CD4-positive, alpha-beta T cell treated with Interleukin-2 at 100 ng/mL for 4 hours (primary cell): ENCODE data around the gene ROR1.

Source experiments
- DNase-seq: peaks from one replicate; pipeline ENCODE4 v3.0.0-alpha.2; 2020; ENCODE audit warnings: low spot score

The ROR1 gene

GRCh38 chr1:63859480-63860275, 85.9 kb downstream of the ROR1 start:
- DNase-seq = no peak

GRCh38 chr1:63861052-63861691, 87.4 kb downstream of the ROR1 start:
- DNase-seq = no peak

- no peak for DNase-seq
Measured at GRCh38 chr1:63863145-63863544, 89.3 kb downstream of the ROR1 start.

GRCh38 chr1:63864224-63864641, 90.4 kb downstream of the ROR1 start:
- DNase-seq = no peak

- no peak for DNase-seq
Measured at GRCh38 chr1:63865561-63865960, 91.7 kb downstream of the ROR1 start.

GRCh38 chr1:63866084-63866483, 92.3 kb downstream of the ROR1 start:
- no peak for DNase-seq

GRCh38 chr1:63867429-63868176, 93.8 kb downstream of the ROR1 start:
- DNase-seq = no peak

- DNase-seq = no peak
Measured at GRCh38 chr1:63868268-63868781, 94.5 kb downstream of the ROR1 start.

GRCh38 chr1:63870152-63870551, 96.3 kb downstream of the ROR1 start:
- DNase-seq = no peak

GRCh38 chr1:63871463-63871862, 97.6 kb downstream of the ROR1 start:
- no peak for DNase-seq

GRCh38 chr1:63873751-63874150, 99.9 kb downstream of the ROR1 start:
- DNase-seq = no peak

GRCh38 chr1:63874278-63874880, 100.6 kb downstream of the ROR1 start:
- DNase-seq = no peak

GRCh38 chr1:63875636-63876035, 101.8 kb downstream of the ROR1 start:
- no peak for DNase-seq

GRCh38 chr1:63877021-63877767, 103.4 kb downstream of the ROR1 start:
- DNase-seq = no peak

- DNase-seq = no peak
Measured at GRCh38 chr1:63877816-63878215, 104.0 kb downstream of the ROR1 start.

GRCh38 chr1:63878932-63879331, 105.1 kb downstream of the ROR1 start:
- no peak for DNase-seq

- no peak for DNase-seq
Measured at GRCh38 chr1:63880958-63881576, 107.2 kb downstream of the ROR1 start.

GRCh38 chr1:63882048-63882704, 108.4 kb downstream of the ROR1 start:
- DNase-seq = no peak

- no peak for DNase-seq
Measured at GRCh38 chr1:63883494-63884235, 109.8 kb downstream of the ROR1 start.

- DNase-seq = no peak
Measured at GRCh38 chr1:63884486-63884885, 110.7 kb downstream of the ROR1 start.
